HCT116 (cell line): ENCODE measurements around the gene MARCHF2. TPM values are rescaled to one million over a fixed set of nuclear protein-coding genes. Genes with fewer than 3 reads are reported as not detected.

Source experiments
- ATAC-seq: fragments of 200-7000 bp; cut with Tn5 transposase; 2 replicates; pipeline ENCODE4 v1.9.1; 2020; ENCODE audit warnings: mild to moderate bottlenecking, moderate library complexity
- BruUV-seq: library from RNA; stranded (reverse); fragments of 400-500 nt; replicated peaks from 2 replicates; lab custom pipeline; 2021; lab: Mats Ljungman, UMichigan
- CTCF ChIA-PET: fragments of 300-600 bp; sonication (Branson Sonifier 250); formaldehyde crosslinking; loops from one replicate; lab custom pipeline; 2021; ENCODE audit warnings: antibody characterized with exemption; lab: Charles Lee
- POLR2A ChIA-PET: fragments of 300-600, 350-600 bp; sonication (Branson Sonifier 250); formaldehyde crosslinking; loops from one replicate; lab custom pipeline; 2021; ENCODE audit warnings: antibody characterized with exemption; lab: Charles Lee
- RAD21 ChIA-PET, 2 experiments: fragments of 300-600 bp; sonication (Branson Sonifier 250); formaldehyde crosslinking; loops; one replicate each; lab custom pipeline; 2023; ENCODE audit warnings: low total read pairs in 2 of 2; ENCODE audit not compliant: uncharacterized antibody in 2 of 2, unreplicated experiment in 2 of 2, low non-redundant PET in 1 of 2; lab: Charles Lee
- DNase-seq: peaks from one replicate; pipeline ENCODE4 v3.0.0-alpha.2; 2010; ENCODE audit warnings: low read depth, low spot score
- H2AFZ ChIP-seq: fragments of 200-600 bp; shearing (Covaris generic), sonication (generic); 2 replicates; pipeline ENCODE4 v1.6.1; 2017; ENCODE audit warnings: low read depth, mixed run types, mixed read lengths, antibody characterized with exemption, low read length; ENCODE audit not compliant: poor library complexity, severe bottlenecking
- H3K27ac ChIP-seq: 2 replicates; pipeline ENCODE4 v1.5.1; 2012; ENCODE audit warnings: low read depth, low read length
- H3K27me3 ChIP-seq: fragments of 200-600 bp; sonication (generic); 2 replicates; pipeline ENCODE4 v1.6.1; 2016; ENCODE audit warnings: mixed run types, low read length, mixed read lengths; ENCODE audit not compliant: insufficient read depth
- H3K36me3 ChIP-seq, 2 experiments: fragments of 200-500 bp in 1 of 2; fragments of 200-600 bp in 1 of 2; sonication (Bioruptor generic) in 1 of 2; sonication (generic) in 1 of 2; 2 replicates each; pipeline versions ENCODE4 v1.5.1 to v1.6.1; 2014 to 2016; ENCODE audit warnings: low read length in 2 of 2, inconsistent platforms in 1 of 2, mixed read lengths in 1 of 2, mixed run types in 1 of 2; ENCODE audit not compliant: insufficient read depth in 2 of 2, control insufficient read depth in 1 of 2
- H3K4me1 ChIP-seq, 2 experiments: fragments of 200-600 bp in 1 of 2; sonication (generic) in 1 of 2; 2 replicates each; pipeline versions ENCODE4 v1.5.1 to v1.6.1; 2012 to 2017; ENCODE audit warnings: low read length in 2 of 2, inconsistent platforms in 1 of 2, mild to moderate bottlenecking in 1 of 2, mixed read lengths in 1 of 2, mixed run types in 1 of 2, moderate library complexity in 1 of 2; ENCODE audit not compliant: insufficient read depth in 2 of 2, control insufficient read depth in 1 of 2
- H3K4me2 ChIP-seq: fragments of 200-600 bp; sonication (generic); 2 replicates; pipeline ENCODE4 v1.6.1; 2017; ENCODE audit warnings: mixed run types, low read length, mixed read lengths
- H3K4me3 ChIP-seq, 2 experiments: fragments of 200-600 bp in 1 of 2; sonication (generic) in 1 of 2; replicated peaks in 1 of 2; 2 replicates each; pipeline ENCODE4 v1.5.1; 2011 to 2016; ENCODE audit warnings: low read length in 2 of 2, control low read depth in 1 of 2, low read depth in 1 of 2, mild to moderate bottlenecking in 1 of 2, mixed read lengths in 1 of 2, mixed run types in 1 of 2
- H3K79me2 ChIP-seq: fragments of 200-600 bp; sonication (generic); 2 replicates; pipeline ENCODE4 v1.6.1; 2017; ENCODE audit warnings: mild to moderate bottlenecking, mixed run types, low read length, moderate library complexity, mixed read lengths; ENCODE audit not compliant: insufficient read depth
- H3K9ac ChIP-seq: fragments of 200-600 bp; sonication (generic); 2 replicates; pipeline ENCODE4 v1.6.1; 2016; ENCODE audit warnings: low read length, mixed read lengths
- H3K9me2 ChIP-seq: fragments of 200-600 bp; sonication (generic), shearing (Covaris generic); 2 replicates; pipeline ENCODE4 v1.6.1; 2017; ENCODE audit warnings: mixed run types, mild to moderate bottlenecking, moderate library complexity; ENCODE audit not compliant: insufficient read depth
- H3K9me3 ChIP-seq, 2 experiments: fragments of 200-500 bp in 1 of 2; fragments of 200-600 bp in 1 of 2; sonication (Bioruptor generic) in 1 of 2; sonication (generic) in 1 of 2; 2 replicates each; pipeline ENCODE4 v1.6.1; 2014 to 2017; ENCODE audit warnings: low read length in 2 of 2, mixed read lengths in 2 of 2, inconsistent platforms in 1 of 2, low read depth in 1 of 2, mild to moderate bottlenecking in 1 of 2, mixed run types in 1 of 2, moderate library complexity in 1 of 2; ENCODE audit not compliant: control insufficient read depth in 1 of 2, insufficient read depth in 1 of 2
- H4K20me1 ChIP-seq: fragments of 200-600 bp; sonication (generic), shearing (Covaris generic); 2 replicates; pipeline ENCODE4 v1.6.1; 2017; ENCODE audit warnings: mixed run types, mild to moderate bottlenecking, moderate library complexity; ENCODE audit not compliant: insufficient read depth
- ATF3 ChIP-seq: IDR thresholded peaks from 2 replicates; pipeline ENCODE4 v1.6.1; 2012
- CEBPB ChIP-seq: IDR thresholded peaks from 2 replicates; pipeline ENCODE4 v1.6.1; 2012; ENCODE audit warnings: low read depth
- CTCF ChIP-seq, 3 experiments: fragments of 200-600 bp in 1 of 3; sonication (generic) in 1 of 3; IDR thresholded peaks in 2 of 3; conservative IDR thresholded peaks in 1 of 3; 2 replicates each; pipeline ENCODE4 v1.5.1; 2012 to 2017; ENCODE audit warnings: low read depth in 2 of 3, low read length in 2 of 3, antibody characterized with exemption in 1 of 3, borderline replicate concordance in 1 of 3, control low read depth in 1 of 3, mild to moderate bottlenecking in 1 of 3, mixed read lengths in 1 of 3, mixed run types in 1 of 3, moderate library complexity in 1 of 3; ENCODE audit not compliant: insufficient read depth in 1 of 3
- EGR1 ChIP-seq: IDR thresholded peaks from 2 replicates; pipeline ENCODE4 v1.6.1; 2012; ENCODE audit warnings: low read depth
- ELF1 ChIP-seq: IDR thresholded peaks from 2 replicates; pipeline ENCODE4 v1.6.1; 2012; ENCODE audit warnings: low read depth, borderline replicate concordance
- EZH2 ChIP-seq: fragments of 200-600 bp; sonication (generic); IDR thresholded peaks from 2 replicates; pipeline ENCODE4 v1.6.1; 2017; ENCODE audit warnings: antibody characterized with exemption, mixed run types
- JUND ChIP-seq: IDR thresholded peaks from 2 replicates; pipeline ENCODE4 v1.6.1; 2012
- POLR2A ChIP-seq: IDR thresholded peaks from 2 replicates; pipeline ENCODE4 v1.7.0; 2011; ENCODE audit warnings: borderline replicate concordance; ENCODE audit not compliant: insufficient read depth, insufficient read length; ENCODE audit errors: extremely low read depth
- POLR2AphosphoS5 ChIP-seq: IDR thresholded peaks from 2 replicates; pipeline ENCODE4 v1.6.1; 2011; ENCODE audit warnings: mild to moderate bottlenecking, low read depth, low read length, moderate library complexity
- RAD21 ChIP-seq: IDR thresholded peaks from 2 replicates; pipeline ENCODE4 v1.6.1; 2012; ENCODE audit warnings: low read depth, mild to moderate bottlenecking
- SP1 ChIP-seq: IDR thresholded peaks from 2 replicates; pipeline ENCODE4 v1.6.1; 2012; ENCODE audit warnings: low read depth
- SRF ChIP-seq: IDR thresholded peaks from 2 replicates; pipeline ENCODE4 v1.6.1; 2012; ENCODE audit warnings: low read depth
- TCF7L2 ChIP-seq: IDR thresholded peaks from 2 replicates; pipeline ENCODE4 v1.7.0; 2011; ENCODE audit warnings: borderline replicate concordance, inconsistent platforms; ENCODE audit not compliant: insufficient read depth, insufficient read length; ENCODE audit errors: extremely low read depth
- YY1 ChIP-seq: IDR thresholded peaks from 2 replicates; pipeline ENCODE4 v1.6.1; 2011; ENCODE audit warnings: low read length, low read depth, moderate library complexity, mild to moderate bottlenecking; ENCODE audit not compliant: insufficient replicate concordance; ENCODE audit errors: extremely low read depth
- ZBTB33 ChIP-seq: IDR thresholded peaks from 2 replicates; pipeline ENCODE4 v1.6.1; 2011; ENCODE audit warnings: mild to moderate bottlenecking, low read length, moderate library complexity; ENCODE audit not compliant: insufficient replicate concordance; ENCODE audit errors: extremely low read depth
- ZFX ChIP-seq: fragments of 450-650 bp; IDR thresholded peaks from 2 replicates; pipeline ENCODE4 v1.6.1; 2017
- ZNF274 ChIP-seq: fragments of 200-500 bp; sonication (Bioruptor generic); IDR thresholded peaks from 2 replicates; pipeline ENCODE4 v1.6.1; 2014; ENCODE audit warnings: mild to moderate bottlenecking, low read depth, low read length, inconsistent platforms
- intact Hi-C: fragments of 100-400 bp; cut with micrococcal nuclease; formaldehyde crosslinking; loops from 2 replicates; pipeline ENCODE4 v1.10.0; 2022
- total RNA-seq: library from RNA; stranded (reverse); gene quantifications from one replicate; pipeline ENCODE4 v1.2.1, GENCODE V29; 2021; ENCODE audit not compliant: unreplicated experiment

Gene MARCHF2
- total RNA-seq, 1 experiment from 2014 or later: 22.5 TPM

- H3K79me2 ChIP-seq: peaks cover 38% of the 10 kb centered on the region
- H3K4me1 ChIP-seq: peaks cover 6 to 25% of the 10 kb centered on the region in 2 experiments; a peak in 3 of 4 replicates
- no peaks in the 10 kb centered on the region; a peak in 1 of 4 replicates for H3K9me3 ChIP-seq
- BruUV-seq: no TSS peak
- H3K27ac ChIP-seq: peak within 1 kb of the TSS; percentile 100
- peak within 1 kb of the TSS; percentile 86 for H3K4me2 ChIP-seq
- DNase-seq: peak; percentile 100
- RAD21 ChIA-PET: interaction anchor here in 1 of 2 experiments (0.6 kb wide), 2 partner anchors 160 to 821 kb away, joined by 3 to 4 read pairs; no protein-coding TSS in a partner anchor
- peak within 1 kb of the TSS; percentile 100 for H3K9ac ChIP-seq
- intact Hi-C loops: loop anchor here (1.0 kb wide), 1 partner anchor 28 kb away; no protein-coding TSS in a partner anchor
- peak; percentile 93 for ATAC-seq
- H3K4me3 ChIP-seq: peak within 1 kb of the TSS; percentile 62 to 95
- H3K9me2 ChIP-seq: no peaks in the 10 kb centered on the region
- CTCF ChIA-PET: interaction anchor here (0.6 to 2.2 kb wide), 7 partner anchors 13 to 520 kb away, joined by 3 to 9 read pairs (median 5); partner anchors contain the start of gene MARCHF2
- H3K27me3 ChIP-seq: no peaks in the 10 kb centered on the region
- no peaks in the 10 kb centered on the region; the same call in 1 of the 2 replicates for H4K20me1 ChIP-seq
- H2AFZ ChIP-seq: no peak within 1 kb of the TSS
- POLR2A ChIA-PET: interaction anchor here (0.6 to 3.0 kb wide), 17 partner anchors 8 to 1193 kb away, joined by 3 to 20 read pairs (median 6); partner anchors contain the start of genes ANGPTL4, MARCHF2 and ZNF414
- no peaks in the 10 kb centered on the region for H3K36me3 ChIP-seq
- no peak for TF ChIP-seq ZBTB33
- TF ChIP-seq RAD21: no peak
- no peak for TF ChIP-seq CTCF (IDR thresholded peaks at IDR 0.05 in 2 of 3, conservative IDR thresholded peaks at IDR 0.05 in 1 of 3; ENCODE audit: borderline replicate concordance in 1 of 3, insufficient read depth in 1 of 3, low read depth in 2 of 3, low read length in 2 of 3)
- no peak for TF ChIP-seq POLR2A
- TF ChIP-seq YY1: no peak
- no peak for TF ChIP-seq ATF3
- no peak for TF ChIP-seq EZH2
- TF ChIP-seq TCF7L2: peak; percentile 59
- TF ChIP-seq POLR2AphosphoS5: peak; percentile 80
- TF ChIP-seq ELF1: no peak; the same call in 1 of the 2 replicates
- TF ChIP-seq SP1: peak; percentile 100
- TF ChIP-seq ZNF274: no peak
- peak; percentile 100 for TF ChIP-seq SRF
- TF ChIP-seq CEBPB: no peak
- peak; percentile 74; the same call in 1 of the 2 replicates for TF ChIP-seq ZFX
- no peak for TF ChIP-seq JUND
- TF ChIP-seq EGR1: no peak
- TF ChIP-seq, all 23 proteins: peak for 5
Measured at GRCh38 chr19:8389891-8390616, 23.1 kb upstream of the MARCHF2 start, which contains the start of gene RAB11B. Gene RAB11B, plus strand, starts transcription at chr19:8390360. Its CDS starts 57 bp downstream, at chr19:8390417.
